Activated CD4-positive, alpha-beta T cell treated with anti-CD3 and anti-CD28 coated beads, Interleukin-2, amount 10 ng/mL, durations not matched to agents 7 days and 5 days (primary cell): Measurements from ENCODE around the gene MCF2L2. TPM values are rescaled to one million over a fixed set of nuclear protein-coding genes. Genes with fewer than 3 reads are reported as not detected.
A peak's percentile ranks its signal among the peaks of the same experiment; 100 is the strongest.

Experiments
- CTCF ChIA-PET: fragments of 350-600 bp; sonication (Branson Sonifier 250); formaldehyde crosslinking; loops from one replicate; lab custom pipeline; 2021; ENCODE audit warnings: antibody characterized with exemption; lab: Charles Lee
- POLR2A ChIA-PET: fragments of 350-600 bp; sonication (Branson Sonifier 250); formaldehyde crosslinking; loops from one replicate; lab custom pipeline; 2021; ENCODE audit warnings: antibody characterized with exemption; lab: Charles Lee
- DNase-seq: peaks from one replicate; pipeline ENCODE4 v3.0.0-alpha.2; 2020
- H3K27ac Mint-ChIP-seq: one replicate; pipeline ENCODE4 v1.8.0; 2021; ENCODE audit warnings: mild to moderate bottlenecking, moderate library complexity, mixed read lengths
- H3K27me3 Mint-ChIP-seq: one replicate; pipeline ENCODE4 v1.8.0; 2021; ENCODE audit warnings: mixed read lengths
- H3K36me3 Mint-ChIP-seq: one replicate; pipeline ENCODE4 v1.8.0; 2021; ENCODE audit warnings: low read depth, mixed read lengths
- H3K4me1 Mint-ChIP-seq: one replicate; pipeline ENCODE4 v1.8.0; 2021; ENCODE audit warnings: mixed read lengths
- H3K4me3 Mint-ChIP-seq: one replicate; pipeline ENCODE4 v1.8.0; 2021; ENCODE audit warnings: mild to moderate bottlenecking, moderate library complexity, mixed read lengths
- H3K9me3 Mint-ChIP-seq: one replicate; pipeline ENCODE4 v1.8.0; 2021; ENCODE audit warnings: mixed read lengths
- total RNA-seq, 2 experiments: library from RNA; stranded (reverse); gene quantifications; one replicate each; pipeline ENCODE4 v1.2.3, GENCODE V29; 2021

MCF2L2 gene
- total RNA-seq, 2 experiments from 2014 or later: 3.6 to 5.4 TPM

GRCh38 chr3:183161552-183162336 is 266.7 kb downstream of the MCF2L2 start:
- peak; percentile 15 for DNase-seq
- Mint-ChIP-seq H3K4me1 (peaks cover 33% of the 10 kb centered on the region), H3K27me3 (no peaks in the 10 kb centered on the region), H3K36me3 (peaks cover 5% of the 10 kb centered on the region), H3K9me3 (no peaks in the 10 kb centered on the region), H3K4me3 (peak overlapping the region; percentile 90), H3K27ac (peak overlapping the region; percentile 86)
- ChIA-PET CTCF (interaction anchor here (1.0 to 1.3 kb wide), 3 partner anchors 26 to 221 kb away, joined by 3 to 4 read pairs (median 3); no protein-coding TSS in a partner anchor), POLR2A (interaction anchor here (0.6 kb wide), 1 partner anchor 108 kb away, joined by 3 read pairs; no protein-coding TSS in a partner anchor)

GRCh38 chr3:183160616-183161015 is 267.8 kb downstream of the MCF2L2 start:
- H3K27me3 Mint-ChIP-seq: no peaks in the 10 kb centered on the region
- H3K9me3 Mint-ChIP-seq: no peaks in the 10 kb centered on the region
- POLR2A ChIA-PET: no interaction called here
- peaks cover 35% of the 10 kb centered on the region for H3K4me1 Mint-ChIP-seq
- DNase-seq: no peak
- peaks cover 7% of the 10 kb centered on the region for H3K36me3 Mint-ChIP-seq
- H3K4me3 Mint-ChIP-seq: no peak overlapping the region
- no peak overlapping the region for H3K27ac Mint-ChIP-seq
- CTCF ChIA-PET: interaction anchor here (0.6 to 1.4 kb wide), 5 partner anchors 17 to 225 kb away, joined by 3 to 4 read pairs (median 3); no protein-coding TSS in a partner anchor

- ChIA-PET POLR2A (no interaction called here), CTCF (interaction anchor here (0.6 to 1.4 kb wide), 2 partner anchors 21 to 287 kb away, joined by 4 to 5 read pairs; no protein-coding TSS in a partner anchor)
- H3K9me3 Mint-ChIP-seq: no peaks in the 10 kb centered on the region
- H3K4me3 Mint-ChIP-seq: no peak overlapping the region
- no peak overlapping the region for H3K27ac Mint-ChIP-seq
- DNase-seq: no peak
- no peaks in the 10 kb centered on the region for H3K27me3 Mint-ChIP-seq
- peaks cover 35% of the 10 kb centered on the region for H3K4me1 Mint-ChIP-seq
- H3K36me3 Mint-ChIP-seq: peaks cover 8% of the 10 kb centered on the region
These were observed 269.1 kb downstream of the MCF2L2 start for GRCh38 chr3:183159333-183159732.

- CTCF ChIA-PET: interaction anchor here (0.6 to 1.4 kb wide), 2 partner anchors 20 to 283 kb away, joined by 4 to 5 read pairs; no protein-coding TSS in a partner anchor
These were observed 269.8 kb downstream of the MCF2L2 start for GRCh38 chr3:183158551-183159006.

GRCh38 chr3:183158113-183158512 is 270.3 kb downstream of the MCF2L2 start:
- ChIA-PET CTCF (interaction anchor here (0.6 to 0.9 kb wide), 2 partner anchors 8 to 284 kb away, joined by 3 to 5 read pairs; no protein-coding TSS in a partner anchor), POLR2A (no interaction called here)
- H3K36me3 Mint-ChIP-seq: peaks cover 19% of the 10 kb centered on the region
- no peaks in the 10 kb centered on the region for H3K9me3 Mint-ChIP-seq
- no peak for DNase-seq
- H3K27me3 Mint-ChIP-seq: no peaks in the 10 kb centered on the region
- H3K27ac Mint-ChIP-seq: no peak overlapping the region
- no peak overlapping the region for H3K4me3 Mint-ChIP-seq
- peaks cover 35% of the 10 kb centered on the region for H3K4me1 Mint-ChIP-seq

More at GRCh38 chr3:183158551-183159006, 269.8 kb downstream of the MCF2L2 start:
- Mint-ChIP-seq H3K9me3 (no peaks in the 10 kb centered on the region), H3K27me3 (no peaks in the 10 kb centered on the region), H3K27ac (peak overlapping the region; percentile 56), H3K4me1 (peaks cover 35% of the 10 kb centered on the region), H3K36me3 (peaks cover 16% of the 10 kb centered on the region), H3K4me3 (no peak overlapping the region)
- POLR2A ChIA-PET: no interaction called here
- DNase-seq: no peak

- H3K4me3 Mint-ChIP-seq: no peak overlapping the region
- H3K9me3 Mint-ChIP-seq: no peaks in the 10 kb centered on the region
- H3K27me3 Mint-ChIP-seq: no peaks in the 10 kb centered on the region
- H3K27ac Mint-ChIP-seq: no peak overlapping the region
- DNase-seq: no peak
- CTCF ChIA-PET: interaction anchor here (1.1 kb wide), 1 partner anchor 13 kb away, joined by 3 read pairs; no protein-coding TSS in a partner anchor
- H3K4me1 Mint-ChIP-seq: peaks cover 25% of the 10 kb centered on the region
- peaks cover 25% of the 10 kb centered on the region for H3K36me3 Mint-ChIP-seq
- POLR2A ChIA-PET: no interaction called here
These were observed 272.2 kb downstream of the MCF2L2 start for GRCh38 chr3:183156266-183156665.

- Mint-ChIP-seq H3K4me3 (no peak overlapping the region), H3K27me3 (no peaks in the 10 kb centered on the region), H3K4me1 (peaks cover 23% of the 10 kb centered on the region), H3K9me3 (no peaks in the 10 kb centered on the region), H3K36me3 (peaks cover 30% of the 10 kb centered on the region), H3K27ac (no peak overlapping the region)
- POLR2A ChIA-PET: no interaction called here
- CTCF ChIA-PET: no interaction called here
- no peak for DNase-seq
These were observed 272.9 kb downstream of the MCF2L2 start for GRCh38 chr3:183155499-183155898.

GRCh38 chr3:183153210-183153950 is 275.0 kb downstream of the MCF2L2 start:
- Mint-ChIP-seq H3K9me3 (no peaks in the 10 kb centered on the region), H3K27me3 (no peaks in the 10 kb centered on the region), H3K27ac (no peak overlapping the region), H3K4me3 (no peak overlapping the region), H3K4me1 (peaks cover 3% of the 10 kb centered on the region), H3K36me3 (peaks cover 37% of the 10 kb centered on the region)
- ChIA-PET CTCF (interaction anchor here (0.9 kb wide), 1 partner anchor 13 kb away, joined by 6 read pairs; no protein-coding TSS in a partner anchor), POLR2A (no interaction called here)
- no peak for DNase-seq

- CTCF ChIA-PET: no interaction called here
- POLR2A ChIA-PET: no interaction called here
These were observed 276.5 kb downstream of the MCF2L2 start for GRCh38 chr3:183151821-183152351.

GRCh38 chr3:183151086-183151485 is 277.3 kb downstream of the MCF2L2 start:
- ChIA-PET POLR2A (no interaction called here), CTCF (interaction anchor here (0.7 kb wide), 1 partner anchor 586 kb away, joined by 3 read pairs; no protein-coding TSS in a partner anchor)
- Mint-ChIP-seq H3K4me1 (no peaks in the 10 kb centered on the region), H3K36me3 (peaks cover 30% of the 10 kb centered on the region), H3K27me3 (no peaks in the 10 kb centered on the region), H3K4me3 (no peak overlapping the region), H3K9me3 (no peaks in the 10 kb centered on the region), H3K27ac (no peak overlapping the region)
- DNase-seq: no peak

More at GRCh38 chr3:183151821-183152351, 276.5 kb downstream of the MCF2L2 start:
- no peak overlapping the region for H3K27ac Mint-ChIP-seq
- no peak overlapping the region for H3K4me3 Mint-ChIP-seq
- H3K36me3 Mint-ChIP-seq: peaks cover 33% of the 10 kb centered on the region
- H3K4me1 Mint-ChIP-seq: peaks cover 3% of the 10 kb centered on the region
- DNase-seq: no peak
- no peaks in the 10 kb centered on the region for H3K27me3 Mint-ChIP-seq
- no peaks in the 10 kb centered on the region for H3K9me3 Mint-ChIP-seq

- ChIA-PET POLR2A (no interaction called here), CTCF (interaction anchor here (0.7 to 1.2 kb wide), 2 partner anchors 34 to 587 kb away, joined by 3 read pairs; no protein-coding TSS in a partner anchor)
- DNase-seq: no peak
- H3K36me3 Mint-ChIP-seq: peaks cover 30% of the 10 kb centered on the region
- no peaks in the 10 kb centered on the region for H3K27me3 Mint-ChIP-seq
- no peaks in the 10 kb centered on the region for H3K4me1 Mint-ChIP-seq
- no peaks in the 10 kb centered on the region for H3K9me3 Mint-ChIP-seq
- peak overlapping the region; percentile 2 for H3K27ac Mint-ChIP-seq
- no peak overlapping the region for H3K4me3 Mint-ChIP-seq
These were observed 278.3 kb downstream of the MCF2L2 start for GRCh38 chr3:183149915-183150750.
